BLaER1 treated with 17β-estradiol and CSF1 and Interleukin-3, amounts not matched to agents 10 nM and 100 nM (cell line): ENCODE results near the gene BHLHE40.

Source experiments
- H3K27ac ChIP-seq, 11 experiments: shearing (Covaris generic); formaldehyde crosslinking; 2 replicates each; pipeline ENCODE4 v1.8.1; 2022
- H3K27me3 ChIP-seq, 11 experiments: shearing (Covaris generic); formaldehyde crosslinking; 2 replicates each; pipeline ENCODE4 v1.8.1; 2022
- H3K36me3 ChIP-seq, 11 experiments: shearing (Covaris generic); formaldehyde crosslinking; 2 replicates each; pipeline ENCODE4 v1.8.1; 2022
- H3K4me1 ChIP-seq, 10 experiments: shearing (Covaris generic); formaldehyde crosslinking; 2 replicates each; pipeline ENCODE4 v1.8.1; 2022
- H3K4me2 ChIP-seq, 11 experiments: shearing (Covaris generic); formaldehyde crosslinking; 2 replicates each; pipeline ENCODE4 v1.8.1; 2022
- H3K4me3 ChIP-seq, 10 experiments: shearing (Covaris generic); formaldehyde crosslinking; 2 replicates each; pipeline ENCODE4 v1.8.1; 2022
- H3K9ac ChIP-seq, 11 experiments: shearing (Covaris generic); formaldehyde crosslinking; 2 replicates each; pipeline ENCODE4 v1.8.1; 2022
- H3K9me3 ChIP-seq, 11 experiments: shearing (Covaris generic); formaldehyde crosslinking; replicated peaks in 1 of 11; 2 replicates each; pipeline ENCODE4 v1.8.1; 2022
- H4K20me1 ChIP-seq, 11 experiments: shearing (Covaris generic); formaldehyde crosslinking; 2 replicates each; pipeline ENCODE4 v1.8.1; 2022
- Cebpa-rat ChIP-seq, 11 experiments: shearing (Covaris generic); IDR thresholded peaks; 2 replicates each; pipeline ENCODE4 v1.8.1; 2022

The BHLHE40 gene

GRCh38 chr3:4990069-4990468 is 10.8 kb downstream of the BHLHE40 start:
- H3K4me1 ChIP-seq = peaks cover 51 to 76% (median 64%) of the 10 kb centered on the region in 10 experiments
- no peaks in the 10 kb centered on the region for H3K9me3 ChIP-seq
- H3K36me3 ChIP-seq = peaks cover 0 to 6% (median 0%) of the 10 kb centered on the region in 11 experiments; a peak in 4 of 22 replicates
- H3K9ac ChIP-seq = peak overlapping the region in 2 of 11 experiments; percentile 38 to 66; a peak in 3 of 22 replicates
- H3K4me3 ChIP-seq = no peak overlapping the region
- TF ChIP-seq Cebpa-rat (IDR thresholded peaks at IDR 0.05) = no peak
- peak overlapping the region; percentile 57 to 99 (median 93); a peak in 17 of 22 replicates for H3K4me2 ChIP-seq
- peak overlapping the region in 6 of 11 experiments; percentile 12 to 86 (median 64); a peak in 9 of 22 replicates for H3K27ac ChIP-seq
- peaks cover 0 to 14% (median 0%) of the 10 kb centered on the region in 11 experiments; a peak in 4 of 22 replicates for H3K27me3 ChIP-seq
- H4K20me1 ChIP-seq = peaks cover 0 to 13% (median 11%) of the 10 kb centered on the region in 11 experiments; a peak in 14 of 22 replicates

GRCh38 chr3:4992118-4992517 is 12.9 kb downstream of the BHLHE40 start:
- peaks cover 31 to 72% (median 46%) of the 10 kb centered on the region in 10 experiments for H3K4me1 ChIP-seq
- no peaks in the 10 kb centered on the region for H3K9me3 ChIP-seq
- no peaks in the 10 kb centered on the region for H3K36me3 ChIP-seq
- no peak overlapping the region for H3K9ac ChIP-seq
- H3K4me2 ChIP-seq = no peak overlapping the region
- no peaks in the 10 kb centered on the region for H4K20me1 ChIP-seq
- no peak for TF ChIP-seq Cebpa-rat (IDR thresholded peaks at IDR 0.05)
- no peak overlapping the region for H3K4me3 ChIP-seq
- H3K27me3 ChIP-seq = peaks cover 0 to 4% (median 0%) of the 10 kb centered on the region in 11 experiments; a peak in 4 of 22 replicates
- no peak overlapping the region for H3K27ac ChIP-seq

DNA sequence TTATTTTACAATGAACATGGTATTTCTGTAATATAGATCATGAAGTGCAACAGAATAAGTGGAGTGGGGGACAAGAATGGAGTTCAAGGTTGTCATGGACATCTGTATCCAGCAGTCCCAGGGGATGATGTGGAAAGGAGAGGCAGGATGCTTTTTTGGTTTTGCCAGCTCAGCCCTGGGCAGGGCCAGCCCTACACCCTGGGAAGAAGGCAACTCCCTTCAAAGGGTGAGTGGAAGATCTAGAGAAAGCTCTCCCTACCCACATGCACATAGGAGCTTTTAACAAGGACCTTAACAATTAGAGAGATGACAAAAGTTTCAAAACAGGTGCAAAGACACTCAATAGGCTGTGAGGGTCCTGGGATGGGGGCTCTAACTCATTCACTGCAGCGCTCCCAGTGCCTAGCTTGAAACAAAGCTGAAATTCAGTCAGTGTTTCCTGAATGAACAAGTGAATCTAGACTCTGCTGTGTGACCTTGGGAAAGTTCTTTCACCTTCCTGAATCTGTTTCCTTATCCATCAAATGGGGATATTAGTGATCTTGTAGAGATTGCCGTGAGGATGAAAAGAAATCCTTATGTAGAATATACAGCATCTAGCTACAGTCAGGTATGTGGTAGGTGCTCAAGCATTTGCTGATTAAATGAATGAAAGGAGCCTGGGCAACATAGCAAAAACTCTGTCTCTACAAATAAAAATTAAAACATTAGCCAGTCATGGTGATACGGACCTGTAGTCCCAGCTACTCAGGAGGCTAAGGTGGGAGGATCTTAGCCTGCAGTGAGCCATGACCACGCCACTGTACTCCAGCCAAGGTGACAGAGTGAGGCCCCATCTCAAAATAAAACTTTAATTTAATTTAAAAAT is 14.3 kb downstream of the BHLHE40 start:
- Histone ChIP-seq H3K4me2 (peak overlapping the region in 3 of 11 experiments; percentile 5 to 40 (median 19); a peak in 3 of 22 replicates), H3K9ac (no peak overlapping the region; a peak in 1 of 22 replicates), H3K27me3 (no peaks in the 10 kb centered on the region), H3K9me3 (no peaks in the 10 kb centered on the region), H3K27ac (no peak overlapping the region; a peak in 1 of 22 replicates), H3K36me3 (no peaks in the 10 kb centered on the region), H3K4me1 (peaks cover 17 to 58% (median 32%) of the 10 kb centered on the region in 10 experiments), H4K20me1 (no peaks in the 10 kb centered on the region), H3K4me3 (no peak overlapping the region)
- TF ChIP-seq Cebpa-rat (IDR thresholded peaks at IDR 0.05) = no peak

- Histone ChIP-seq H3K27ac (peak overlapping the region in 2 of 11 experiments; percentile 36 to 41; a peak in 3 of 22 replicates), H3K4me2 (peak overlapping the region in 2 of 11 experiments; percentile 5 to 33; a peak in 2 of 22 replicates), H3K27me3 (no peaks in the 10 kb centered on the region), H3K9me3 (no peaks in the 10 kb centered on the region), H3K36me3 (no peaks in the 10 kb centered on the region), H3K4me1 (peaks cover 10 to 51% (median 25%) of the 10 kb centered on the region in 10 experiments), H4K20me1 (no peaks in the 10 kb centered on the region), H3K9ac (no peak overlapping the region), H3K4me3 (no peak overlapping the region)
- no peak for TF ChIP-seq Cebpa-rat (IDR thresholded peaks at IDR 0.05)
Measured at GRCh38 chr3:4994144-4994730, 15.0 kb downstream of the BHLHE40 start.

DNA sequence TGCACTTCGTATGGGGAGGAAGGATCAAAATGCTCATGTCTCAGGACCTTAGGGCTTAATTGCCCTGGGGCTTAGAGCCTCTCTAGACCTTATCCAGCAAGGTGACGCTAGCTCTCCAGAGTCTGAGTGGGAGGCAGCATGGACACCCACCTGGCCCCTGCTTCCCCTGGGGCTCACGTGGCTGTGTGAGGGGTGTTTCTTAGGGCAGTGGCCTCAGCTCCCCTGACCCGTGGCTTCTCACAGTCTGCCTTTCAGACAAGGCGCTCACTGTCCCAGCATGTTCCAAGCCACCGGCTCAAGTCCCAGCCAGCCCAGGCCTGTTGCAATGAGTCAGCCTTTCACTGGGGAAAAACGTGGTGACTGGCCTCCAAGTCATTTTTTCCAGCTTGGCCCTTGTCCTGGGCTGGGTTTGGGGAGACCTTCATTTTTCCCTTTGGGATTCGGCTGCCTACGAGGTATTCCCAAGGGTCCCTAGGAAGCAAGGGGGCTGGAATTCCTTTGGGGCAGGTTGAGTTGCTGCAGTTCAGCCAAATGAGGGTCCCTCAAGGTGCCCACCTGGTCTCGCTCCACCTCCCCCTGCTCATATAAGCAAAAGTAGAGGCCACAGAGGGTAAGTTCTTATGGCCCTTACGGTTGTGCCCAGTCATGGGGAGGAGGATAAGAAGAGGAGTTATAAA is 15.7 kb downstream of the BHLHE40 start:
- no peaks in the 10 kb centered on the region for H4K20me1 ChIP-seq
- H3K27me3 ChIP-seq = no peaks in the 10 kb centered on the region
- peak overlapping the region in 5 of 11 experiments; percentile 13 to 65 (median 28); a peak in 8 of 22 replicates for H3K4me2 ChIP-seq
- H3K4me3 ChIP-seq = no peak overlapping the region
- H3K4me1 ChIP-seq = peaks cover 6 to 44% (median 18%) of the 10 kb centered on the region in 10 experiments; a peak in 19 of 20 replicates
- no peak for TF ChIP-seq Cebpa-rat (IDR thresholded peaks at IDR 0.05)
- H3K27ac ChIP-seq = peak overlapping the region in 4 of 11 experiments; percentile 22 to 41 (median 36); a peak in 6 of 22 replicates
- no peaks in the 10 kb centered on the region for H3K9me3 ChIP-seq
- H3K36me3 ChIP-seq = no peaks in the 10 kb centered on the region
- H3K9ac ChIP-seq = no peak overlapping the region; a peak in 1 of 22 replicates

GRCh38 chr3:4995500-4996053 is 16.3 kb downstream of the BHLHE40 start:
- H3K9me3 ChIP-seq = no peaks in the 10 kb centered on the region
- no peak overlapping the region for H3K27ac ChIP-seq
- no peak overlapping the region for H3K4me3 ChIP-seq
- peak overlapping the region in 3 of 11 experiments; percentile 13 to 65 (median 33); a peak in 4 of 22 replicates for H3K4me2 ChIP-seq
- H3K9ac ChIP-seq = no peak overlapping the region
- TF ChIP-seq Cebpa-rat (IDR thresholded peaks at IDR 0.05) = no peak
- peaks cover 0 to 38% (median 12%) of the 10 kb centered on the region in 10 experiments; a peak in 15 of 20 replicates for H3K4me1 ChIP-seq
- H3K27me3 ChIP-seq = no peaks in the 10 kb centered on the region
- no peaks in the 10 kb centered on the region for H3K36me3 ChIP-seq
- H4K20me1 ChIP-seq = no peaks in the 10 kb centered on the region

GRCh38 chr3:4996223-4996765 is 17.1 kb downstream of the BHLHE40 start:
- Histone ChIP-seq H3K4me2 (peak overlapping the region in 3 of 11 experiments; percentile 4 to 38 (median 33); a peak in 4 of 22 replicates), H3K9ac (no peak overlapping the region), H3K4me3 (no peak overlapping the region), H3K36me3 (no peaks in the 10 kb centered on the region), H4K20me1 (no peaks in the 10 kb centered on the region), H3K9me3 (no peaks in the 10 kb centered on the region), H3K27me3 (no peaks in the 10 kb centered on the region), H3K4me1 (peaks cover 0 to 35% (median 11%) of the 10 kb centered on the region in 10 experiments; a peak in 15 of 20 replicates), H3K27ac (no peak overlapping the region)
- no peak for TF ChIP-seq Cebpa-rat (IDR thresholded peaks at IDR 0.05)

GRCh38 chr3:4996771-4997291 is 17.6 kb downstream of the BHLHE40 start:
- TF ChIP-seq Cebpa-rat (IDR thresholded peaks at IDR 0.05) = no peak
- Histone ChIP-seq H3K36me3 (no peaks in the 10 kb centered on the region), H3K9ac (no peak overlapping the region), H3K4me1 (peaks cover 0 to 35% (median 11%) of the 10 kb centered on the region in 10 experiments; a peak in 15 of 20 replicates), H3K27ac (no peak overlapping the region), H3K4me2 (peak overlapping the region in 3 of 11 experiments; percentile 4 to 38 (median 33); a peak in 2 of 22 replicates), H3K4me3 (no peak overlapping the region), H3K27me3 (no peaks in the 10 kb centered on the region), H3K9me3 (no peaks in the 10 kb centered on the region), H4K20me1 (no peaks in the 10 kb centered on the region)
